A549 (cell line): Measurements from ENCODE around the gene POLR2C. TPM values are rescaled to one million over a fixed set of nuclear protein-coding genes. Genes with fewer than 3 reads are reported as not detected.

ENCODE experiments used
- ATAC-seq, 2 experiments: fragments of 200-7000 bp in 1 of 2; fragments of >200 bp in 1 of 2; cut with Nextera tagmentation in 1 of 2; cut with Tn5 transposase in 1 of 2; 3 replicates each; pipeline versions ENCODE4 v1.8.0 to v1.9.1; 2018 to 2020; ENCODE audit warnings: mild to moderate bottlenecking in 1 of 2, moderate library complexity in 1 of 2
- CTCF ChIA-PET: fragments of 300-600 bp; sonication (Branson Sonifier 250); formaldehyde crosslinking; extraction: SDS; loops from one replicate; lab custom pipeline; 2021; ENCODE audit warnings: antibody characterized with exemption, inconsistent platforms; lab: Yijun Ruan, JAX
- POLR2A ChIA-PET: fragments of 350-600 bp; formaldehyde crosslinking; extraction: SDS; loops from one replicate; lab custom pipeline; 2021; ENCODE audit warnings: antibody characterized with exemption, inconsistent platforms; lab: Yijun Ruan, JAX
- DNase-seq, 2 experiments: peaks; one replicate each; pipeline versions ENCODE4 v3.0.0 to v3.0.0-alpha.2; 2011 to 2016; ENCODE audit warnings: low read depth in 1 of 2, low spot score in 1 of 2
- FAIRE-seq: peaks from 2 replicates; lab custom pipeline; 2011; peaks lifted over from hg19 to GRCh38; lab: Jason Lieb, UNC
- H3K27ac ChIP-seq, 2 experiments: fragments of >200 bp; sonication (Bioruptor Twin); formaldehyde crosslinking; 3 replicates each; pipeline ENCODE4 v1.5.1; 2016 to 2017
- H3K4me1 ChIP-seq: fragments of >200 bp; sonication (Bioruptor Twin); formaldehyde crosslinking; 3 replicates; pipeline ENCODE4 v1.6.1; 2016
- H3K4me2 ChIP-seq: fragments of >200 bp; sonication (Bioruptor Twin); formaldehyde crosslinking; 3 replicates; pipeline ENCODE4 v1.6.1; 2016
- H3K4me3 ChIP-seq: fragments of >200 bp; sonication (Bioruptor Twin); formaldehyde crosslinking; 3 replicates; pipeline ENCODE4 v1.5.1; 2016
- H3K9me3 ChIP-seq: fragments of >200 bp; sonication (Bioruptor Twin); formaldehyde crosslinking; 3 replicates; pipeline ENCODE4 v1.6.1; 2016
- BHLHE40 ChIP-seq: IDR thresholded peaks from 2 replicates; pipeline ENCODE4 v1.6.1; 2012; ENCODE audit warnings: low read depth, low read length, inconsistent platforms
- CEBPB ChIP-seq, 2 experiments: fragments of >200 bp in 1 of 2; sonication (Bioruptor Twin) in 1 of 2; formaldehyde crosslinking in 1 of 2; IDR thresholded peaks; 2 replicates each; pipeline ENCODE4 v1.6.1; 2012 to 2016
- CHD2 ChIP-seq: fragments of 150-350 bp; IDR thresholded peaks from 2 replicates; pipeline ENCODE4 v1.6.1; 2014; ENCODE audit warnings: low read length; ENCODE audit not compliant: partially characterized antibody
- CHD4 ChIP-seq: fragments of 200-600 bp; sonication (generic); IDR thresholded peaks from 2 replicates; pipeline ENCODE4 v1.6.1; 2016; ENCODE audit warnings: antibody characterized with exemption, mild to moderate bottlenecking, borderline replicate concordance
- EP300 ChIP-seq, 2 experiments: fragments of >200 bp; sonication (Bioruptor Twin); formaldehyde crosslinking; IDR thresholded peaks; 2 replicates in 1 of 2; 3 replicates in 1 of 2; pipeline ENCODE4 v1.6.1; 2016 to 2017
- GATA3 ChIP-seq: IDR thresholded peaks from 2 replicates; pipeline ENCODE4 v1.6.1; 2012; ENCODE audit warnings: borderline replicate concordance
- HOXA7 ChIP-seq: fragments of 250-450 bp; sonication (Bioruptor Pico); IDR thresholded peaks from 2 replicates; pipeline ENCODE4 v1.5.0; 2020; ENCODE audit warnings: mild to moderate bottlenecking, moderate library complexity
- HOXB13 ChIP-seq: fragments of 250-450 bp; sonication (Bioruptor Pico); IDR thresholded peaks from 2 replicates; pipeline ENCODE4 v1.5.0; 2020; ENCODE audit warnings: low read depth, mild to moderate bottlenecking, moderate library complexity
- HOXB5 ChIP-seq: fragments of 250-450 bp; sonication (Bioruptor Pico); IDR thresholded peaks from 2 replicates; pipeline ENCODE4 v1.5.0; 2020; ENCODE audit warnings: mild to moderate bottlenecking, moderate library complexity
- JUNB ChIP-seq: fragments of >200 bp; sonication (Bioruptor Twin); formaldehyde crosslinking; IDR thresholded peaks from 2 replicates; pipeline ENCODE4 v1.6.1; 2016
- KDM1A ChIP-seq: fragments of 200-600 bp; sonication (generic); IDR thresholded peaks from 2 replicates; pipeline ENCODE4 v1.6.1; 2016; ENCODE audit warnings: low read depth, mild to moderate bottlenecking
- MAFK ChIP-seq: fragments of 450-650 bp; IDR thresholded peaks from 2 replicates; pipeline ENCODE4 v1.6.1; 2014; ENCODE audit not compliant: partially characterized antibody
- PHF8 ChIP-seq: fragments of 200-600 bp; sonication (generic); IDR thresholded peaks from 2 replicates; pipeline ENCODE4 v1.6.1; 2016; ENCODE audit warnings: low read depth, mild to moderate bottlenecking, antibody characterized with exemption, moderate library complexity, borderline replicate concordance
- POLR2A ChIP-seq: IDR thresholded peaks from 2 replicates; pipeline ENCODE4 v1.6.1; 2012; ENCODE audit warnings: mild to moderate bottlenecking, low read length
- RAD21 ChIP-seq, 2 experiments: fragments of >200 bp in 1 of 2; sonication (Bioruptor Twin) in 1 of 2; formaldehyde crosslinking in 1 of 2; IDR thresholded peaks in 1 of 2; conservative IDR thresholded peaks in 1 of 2; 2 replicates in 1 of 2; 3 replicates in 1 of 2; pipeline ENCODE4 v1.6.1; 2012 to 2018; ENCODE audit warnings: inconsistent platforms in 1 of 2
- RFX5 ChIP-seq: fragments of 450-650 bp; IDR thresholded peaks from 2 replicates; pipeline ENCODE4 v1.7.1; 2014; ENCODE audit warnings: antibody characterized with exemption, mild to moderate bottlenecking, moderate library complexity
- SREBF2 ChIP-seq: fragments of 450-650 bp; IDR thresholded peaks from 2 replicates; pipeline ENCODE4 v1.6.1; 2014; ENCODE audit warnings: mild to moderate bottlenecking, moderate library complexity
- TFCP2L1 ChIP-seq: fragments of 250-450 bp; sonication (Bioruptor Pico); IDR thresholded peaks from 2 replicates; pipeline ENCODE4 v1.5.0; 2021; ENCODE audit warnings: mild to moderate bottlenecking
- ZC3H11A ChIP-seq: fragments of 450-650 bp; IDR thresholded peaks from 2 replicates; pipeline ENCODE4 v1.6.1; 2014; ENCODE audit warnings: antibody characterized with exemption, mild to moderate bottlenecking
- WGBS: methylation state at CpG from one replicate; pipeline ENCODE4 v1.1.6; 2017; ENCODE audit errors: missing lambda C conversion rate; 5-methylcytosine and 5-hydroxymethylcytosine counted together
- polyA plus RNA-seq, 4 experiments: library from polyadenylated mRNA; depleted of rRNA in 3 of 4; stranded (reverse); fragments of >200 nt; fragmentation: RNase III in 1 of 4; extraction: RNeasy Plus Mini Kit Qiagen cat#74134 plus additional on column Dnase treatment in 1 of 4; gene quantifications; 2 replicates in 3 of 4; 3 replicates in 1 of 4; pipeline ENCODE4 v1.2.3, GENCODE V29; 2011 to 2017
- TF ChIP-seq, protein P1 (sequence below): IDR thresholded peaks from 2 replicates; pipeline ENCODE4 v1.6.1; 2012
- TF ChIP-seq, protein P2 (sequence below): fragments of 250-450 bp; sonication (Bioruptor Pico); IDR thresholded peaks from 2 replicates; pipeline ENCODE4 v1.5.0; 2020; ENCODE audit warnings: low read depth, mild to moderate bottlenecking, moderate library complexity
- TF ChIP-seq, protein P3 (sequence below): IDR thresholded peaks from 2 replicates; pipeline ENCODE4 v1.6.1; 2012

POLR2C gene
- polyA plus RNA-seq, 2 of the 4 experiments (the other 2 are of a cell fraction), result 148 to 229 TPM

- TF ChIP-seq, protein P1, sequence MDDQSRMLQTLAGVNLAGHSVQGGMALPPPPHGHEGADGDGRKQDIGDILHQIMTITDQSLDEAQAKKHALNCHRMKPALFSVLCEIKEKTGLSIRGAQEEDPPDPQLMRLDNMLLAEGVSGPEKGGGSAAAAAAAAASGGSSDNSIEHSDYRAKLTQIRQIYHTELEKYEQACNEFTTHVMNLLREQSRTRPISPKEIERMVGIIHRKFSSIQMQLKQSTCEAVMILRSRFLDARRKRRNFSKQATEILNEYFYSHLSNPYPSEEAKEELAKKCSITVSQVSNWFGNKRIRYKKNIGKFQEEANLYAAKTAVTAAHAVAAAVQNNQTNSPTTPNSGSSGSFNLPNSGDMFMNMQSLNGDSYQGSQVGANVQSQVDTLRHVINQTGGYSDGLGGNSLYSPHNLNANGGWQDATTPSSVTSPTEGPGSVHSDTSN, result no peak
- no peak for TF ChIP-seq EP300 (IDR thresholded peaks at IDR 0.05)
Observed at GRCh38 chr16:57500578-57501111, 38.2 kb downstream of the POLR2C start (continued).

GRCh38 chr16:57501492-57501891, 39.0 kb downstream of the POLR2C start:
- FAIRE-seq, result no peak
- POLR2A ChIA-PET, result interaction anchor here (0.9 kb wide), 1 partner anchor 15 kb away, joined by 5 read pairs; no protein-coding TSS in a partner anchor
- TF ChIP-seq CHD4, result no peak
- TF ChIP-seq RAD21 (conservative IDR thresholded peaks at IDR 0.05 in 1 of 2, IDR thresholded peaks at IDR 0.05 in 1 of 2), result no peak
- no peak for TF ChIP-seq JUNB
- TF ChIP-seq, all 56 proteins: peak for 0
- WGBS, result 89% methylated on average over 7 of the region's 7 CpGs
- Histone ChIP-seq H3K27ac (no peak overlapping the region), H3K4me2 (no peak overlapping the region), H3K4me1 (peaks cover 5% of the 10 kb centered on the region; the same call in 1 of the 3 replicates), H3K4me3 (no peak overlapping the region), H3K9me3 (no peaks in the 10 kb centered on the region)
- DNase-seq (no peak), ATAC-seq (no peak)
- CTCF ChIA-PET, result interaction anchor here (2.3 to 22.0 kb wide), 3 partner anchors 20 to 83 kb away, joined by 6 to 194 read pairs (median 11); partner anchors contain the start of gene POLR2C

- ATAC-seq, result no peak
- ChIA-PET CTCF (interaction anchor here (0.9 to 22.0 kb wide), 4 partner anchors 15 to 84 kb away, joined by 3 to 194 read pairs (median 8); partner anchors contain the start of genes DOK4 and POLR2C), POLR2A (interaction anchor here (0.9 kb wide), 1 partner anchor 14 kb away, joined by 5 read pairs; no protein-coding TSS in a partner anchor)
- no peak for DNase-seq
- WGBS, result 57% methylated on average over 12 of the region's 12 CpGs
- 0 out of 6 replicates have a peak overlapping the region, but pooled peaks of 1 of the 2 experiments have one; percentile 28 for H3K27ac ChIP-seq
- FAIRE-seq, result no peak
- H3K4me1 ChIP-seq, result peaks cover 5% of the 10 kb centered on the region; the same call in 1 of the 3 replicates
- H3K4me2 ChIP-seq, result peak overlapping the region; percentile 1; the same call in 1 of the 3 replicates
- H3K9me3 ChIP-seq, result no peaks in the 10 kb centered on the region
- H3K4me3 ChIP-seq, result no peak overlapping the region
- TF ChIP-seq ZC3H11A (no peak), CEBPB (IDR thresholded peaks at IDR 0.05) (no peak), HOXB13 (CRISPR knock-in tag) (no peak), KDM1A (no peak), SREBF2 (no peak), HOXA7 (CRISPR knock-in tag) (no peak), CHD2 (no peak), RFX5 (no peak), BHLHE40 (no peak), PHF8 (no peak), HOXB5 (no peak), POLR2A (no peak), GATA3 (no peak), MAFK (no peak), TFCP2L1 (CRISPR knock-in tag) (no peak)
- TF ChIP-seq, protein P2, sequence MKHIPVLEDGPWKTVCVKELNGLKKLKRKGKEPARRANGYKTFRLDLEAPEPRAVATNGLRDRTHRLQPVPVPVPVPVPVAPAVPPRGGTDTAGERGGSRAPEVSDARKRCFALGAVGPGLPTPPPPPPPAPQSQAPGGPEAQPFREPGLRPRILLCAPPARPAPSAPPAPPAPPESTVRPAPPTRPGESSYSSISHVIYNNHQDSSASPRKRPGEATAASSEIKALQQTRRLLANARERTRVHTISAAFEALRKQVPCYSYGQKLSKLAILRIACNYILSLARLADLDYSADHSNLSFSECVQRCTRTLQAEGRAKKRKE (CRISPR knock-in tag), result no peak
- TF ChIP-seq, protein P3, sequence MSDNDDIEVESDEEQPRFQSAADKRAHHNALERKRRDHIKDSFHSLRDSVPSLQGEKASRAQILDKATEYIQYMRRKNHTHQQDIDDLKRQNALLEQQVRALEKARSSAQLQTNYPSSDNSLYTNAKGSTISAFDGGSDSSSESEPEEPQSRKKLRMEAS, result no peak
Observed at GRCh38 chr16:57502048-57502775, 39.7 kb downstream of the POLR2C start.
